Ascending aorta (tissue), 2 donors: ENCODE measurements around the gene C2CD4A. TPM values are rescaled to one million over a fixed set of nuclear protein-coding genes. Genes with fewer than 3 reads are reported as not detected.

Experiments used
- DNase-seq, 2 donors: peaks; one replicate each; pipeline ENCODE4 v3.0.0-alpha.2; 2019; ENCODE audit warnings: low spot score in 2 of 2
- H3K27ac ChIP-seq, 2 donors: fragments of 200-600 bp; sonication (generic); one replicate each; pipeline ENCODE4 v1.5.1; 2016 to 2017; ENCODE audit warnings: mild to moderate bottlenecking in 1 of 2
- H3K27me3 ChIP-seq: fragments of 200-600 bp; sonication (generic); one replicate; pipeline ENCODE4 v1.5.1; 2017
- H3K36me3 ChIP-seq, 2 donors: fragments of 200-600 bp; sonication (generic); one replicate each; pipeline ENCODE4 v1.5.1; 2016
- H3K4me1 ChIP-seq, 2 donors: fragments of 200-600 bp; sonication (generic); one replicate each; pipeline ENCODE4 v1.5.1; 2016 to 2017; ENCODE audit warnings: mild to moderate bottlenecking in 1 of 2
- H3K4me3 ChIP-seq, 2 donors: fragments of 200-600 bp; sonication (generic); one replicate each; pipeline ENCODE4 v1.5.1; 2016 to 2017; ENCODE audit warnings: mild to moderate bottlenecking in 1 of 2
- H3K9me3 ChIP-seq, 2 donors: fragments of 200-600 bp; sonication (generic); one replicate each; pipeline ENCODE4 v1.5.1; 2016
- intact Hi-C: fragments of 100-400 bp; cut with DNase I; formaldehyde crosslinking; loops from one replicate; pipeline ENCODE4 v1.15.1; 2023
- total RNA-seq: library from RNA; depleted of rRNA; stranded (reverse); fragments of >200 nt; gene quantifications from one replicate; pipeline ENCODE4 v1.1.0, GENCODE V29; 2016
- TF ChIP-seq, protein P1 (sequence below), 3 experiments: fragments of 200-600 bp in 2 of 3; fragments of 450-650 bp in 1 of 3; sonication (generic) in 2 of 3; IDR thresholded peaks; one replicate each; pipeline ENCODE4 v1.5.1; 2016 to 2019; ENCODE audit warnings: antibody characterized with exemption in 3 of 3, mild to moderate bottlenecking in 1 of 3, moderate library complexity in 1 of 3

C2CD4A gene
- total RNA-seq, 1 donor from 2014 or later: not detected

DNA sequence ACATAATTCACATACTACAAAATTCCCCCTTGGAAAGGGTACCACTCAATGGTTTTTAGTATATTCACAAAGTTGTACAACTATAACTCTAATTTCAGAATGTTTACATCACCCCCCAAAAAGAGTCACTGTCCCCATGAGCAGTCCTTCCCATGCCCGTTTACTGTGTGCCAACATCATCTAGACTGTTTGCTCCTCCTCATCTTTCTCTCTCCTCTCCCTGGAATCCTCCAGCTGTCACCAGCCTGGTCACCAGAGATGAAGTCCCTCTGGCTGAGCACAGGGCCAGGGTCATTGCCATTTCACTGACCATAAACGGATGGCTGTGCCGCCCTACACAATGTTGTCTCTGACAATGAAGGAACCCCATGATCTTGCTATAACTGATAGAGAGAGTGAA is 53.1 kb downstream of the C2CD4A start:
- no peak for DNase-seq
- Histone ChIP-seq H3K27me3 (no peaks in the 10 kb centered on the region), H3K4me1 (peaks cover 0 to 2% of the 10 kb centered on the region in 2 donors), H3K4me3 (no peak overlapping the region), H3K9me3 (no peaks in the 10 kb centered on the region), H3K36me3 (no peaks in the 10 kb centered on the region), H3K27ac (peak overlapping the region; percentile 11 to 42)
- intact Hi-C loops: no loop called here
- TF ChIP-seq, protein P1, sequence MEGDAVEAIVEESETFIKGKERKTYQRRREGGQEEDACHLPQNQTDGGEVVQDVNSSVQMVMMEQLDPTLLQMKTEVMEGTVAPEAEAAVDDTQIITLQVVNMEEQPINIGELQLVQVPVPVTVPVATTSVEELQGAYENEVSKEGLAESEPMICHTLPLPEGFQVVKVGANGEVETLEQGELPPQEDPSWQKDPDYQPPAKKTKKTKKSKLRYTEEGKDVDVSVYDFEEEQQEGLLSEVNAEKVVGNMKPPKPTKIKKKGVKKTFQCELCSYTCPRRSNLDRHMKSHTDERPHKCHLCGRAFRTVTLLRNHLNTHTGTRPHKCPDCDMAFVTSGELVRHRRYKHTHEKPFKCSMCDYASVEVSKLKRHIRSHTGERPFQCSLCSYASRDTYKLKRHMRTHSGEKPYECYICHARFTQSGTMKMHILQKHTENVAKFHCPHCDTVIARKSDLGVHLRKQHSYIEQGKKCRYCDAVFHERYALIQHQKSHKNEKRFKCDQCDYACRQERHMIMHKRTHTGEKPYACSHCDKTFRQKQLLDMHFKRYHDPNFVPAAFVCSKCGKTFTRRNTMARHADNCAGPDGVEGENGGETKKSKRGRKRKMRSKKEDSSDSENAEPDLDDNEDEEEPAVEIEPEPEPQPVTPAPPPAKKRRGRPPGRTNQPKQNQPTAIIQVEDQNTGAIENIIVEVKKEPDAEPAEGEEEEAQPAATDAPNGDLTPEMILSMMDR (IDR thresholded peaks at IDR 0.05): no peak

Other genes starting within 250 kb of the C2CD4A start
- gene VPS13C, start 6.5 kb upstream of the C2CD4A start, total RNA-seq: 33.6 TPM
- 100 TPM for gene C2CD4B, start 98.3 kb downstream of the C2CD4A start, total RNA-seq